ENCODE data around the gene SLC19A2. TPM values are rescaled to one million over a fixed set of nuclear protein-coding genes. Genes with fewer than 3 reads are reported as not detected.

The SLC19A2 gene
- total RNA-seq, 1 donor from 2014 or later: 4.1 TPM

GRCh38 chr1:169475806-169476387 lies 9.8 kb downstream of the SLC19A2 start:
- no peak for ATAC-seq

- no peak for ATAC-seq
Measured at GRCh38 chr1:169474302-169474995, 11.3 kb downstream of the SLC19A2 start.

GRCh38 chr1:169473347-169473746 lies 12.4 kb downstream of the SLC19A2 start:
- no peak for ATAC-seq

DNA sequence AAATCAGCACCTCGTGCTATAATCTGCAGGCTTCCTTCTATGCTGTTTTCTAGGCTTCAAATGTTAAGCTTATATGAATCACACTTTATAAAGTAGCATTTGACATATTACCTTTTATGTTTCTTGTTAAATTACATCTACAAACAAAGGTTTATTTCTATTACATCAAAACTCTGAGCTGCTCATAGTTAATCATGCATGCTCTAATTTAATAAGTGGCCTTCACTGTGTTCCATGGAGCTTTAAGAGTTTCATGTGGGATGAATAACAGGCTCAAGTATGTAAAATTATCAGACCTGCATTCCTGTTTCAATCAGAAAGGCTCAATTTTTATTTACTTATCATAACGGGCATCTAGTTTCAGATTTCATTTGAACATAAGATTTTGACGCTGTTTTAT lies 13.0 kb downstream of the SLC19A2 start:
- no peak for ATAC-seq

GRCh38 chr1:169468982-169469381 lies 16.8 kb downstream of the SLC19A2 start:
- no peak for ATAC-seq

- no peak for ATAC-seq
Measured at GRCh38 chr1:169466259-169467230, 19.2 kb downstream of the SLC19A2 start.

DNA sequence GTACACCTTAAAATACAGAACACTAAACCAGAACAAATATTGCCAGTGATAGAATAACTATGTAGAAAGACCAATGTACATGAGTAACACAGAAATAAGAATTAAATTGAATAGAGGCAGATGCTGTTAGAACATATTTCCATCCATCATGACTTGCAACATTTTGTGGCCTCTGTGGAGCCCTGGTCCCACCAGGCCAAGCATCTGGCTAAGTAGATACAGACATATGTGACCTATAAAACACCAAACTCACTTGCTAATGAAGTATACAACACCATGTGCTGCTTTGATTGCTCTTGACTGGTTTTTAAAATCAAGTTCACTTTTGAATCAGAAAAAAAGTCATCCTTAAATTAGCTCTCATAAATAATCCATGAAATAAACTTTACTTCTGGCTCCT lies 20.5 kb downstream of the SLC19A2 start:
- no peak for ATAC-seq

DNA sequence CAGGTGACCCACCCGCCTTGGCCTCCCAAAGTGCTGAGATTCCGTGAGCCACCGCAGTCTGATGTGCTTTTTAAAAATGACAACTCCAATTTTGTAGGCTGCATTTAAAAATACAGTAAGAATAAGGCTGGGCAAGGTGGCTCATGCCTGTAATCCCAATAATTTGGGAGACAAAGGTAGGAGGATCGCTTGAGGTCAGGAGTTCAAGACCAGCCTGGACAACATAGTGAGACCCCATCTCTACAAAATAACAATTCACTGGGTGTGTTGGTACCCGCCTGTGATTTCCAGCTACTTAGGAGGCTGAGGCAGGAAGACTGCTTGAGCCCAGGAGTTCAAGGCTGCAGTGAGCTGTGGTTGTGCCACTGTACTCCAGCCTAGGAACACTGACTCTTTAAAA lies 23.4 kb downstream of the SLC19A2 start:
- no peak for ATAC-seq

DNA sequence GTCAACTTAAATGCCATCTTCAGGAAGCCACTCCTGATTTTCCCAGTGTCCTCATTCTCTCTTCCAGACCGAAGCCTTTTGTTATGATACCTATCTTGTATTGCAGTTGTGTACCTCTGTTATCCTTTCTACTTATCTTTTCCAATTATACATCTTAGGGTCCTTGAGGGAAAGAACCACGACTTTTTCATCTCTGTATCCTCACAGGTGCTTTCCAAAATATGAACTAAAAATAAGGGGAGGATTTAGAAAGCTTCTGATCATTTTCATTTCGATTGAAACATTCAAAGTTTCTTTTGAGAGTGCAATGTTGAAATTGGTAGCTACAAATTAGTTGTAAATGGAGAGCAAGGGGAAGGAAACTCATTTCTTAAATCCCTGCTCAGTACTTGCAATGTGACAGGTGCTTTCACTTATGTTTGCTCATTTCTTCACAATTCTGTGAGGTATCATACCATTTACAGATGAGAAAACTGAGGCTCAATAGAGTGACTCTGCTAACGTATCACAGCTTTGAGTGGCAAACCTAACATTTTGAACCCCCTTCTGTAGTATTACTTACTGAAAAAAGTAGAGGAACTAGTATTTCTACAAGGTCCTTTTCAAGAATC lies 24.2 kb downstream of the SLC19A2 start:
- no peak for ATAC-seq

DNA sequence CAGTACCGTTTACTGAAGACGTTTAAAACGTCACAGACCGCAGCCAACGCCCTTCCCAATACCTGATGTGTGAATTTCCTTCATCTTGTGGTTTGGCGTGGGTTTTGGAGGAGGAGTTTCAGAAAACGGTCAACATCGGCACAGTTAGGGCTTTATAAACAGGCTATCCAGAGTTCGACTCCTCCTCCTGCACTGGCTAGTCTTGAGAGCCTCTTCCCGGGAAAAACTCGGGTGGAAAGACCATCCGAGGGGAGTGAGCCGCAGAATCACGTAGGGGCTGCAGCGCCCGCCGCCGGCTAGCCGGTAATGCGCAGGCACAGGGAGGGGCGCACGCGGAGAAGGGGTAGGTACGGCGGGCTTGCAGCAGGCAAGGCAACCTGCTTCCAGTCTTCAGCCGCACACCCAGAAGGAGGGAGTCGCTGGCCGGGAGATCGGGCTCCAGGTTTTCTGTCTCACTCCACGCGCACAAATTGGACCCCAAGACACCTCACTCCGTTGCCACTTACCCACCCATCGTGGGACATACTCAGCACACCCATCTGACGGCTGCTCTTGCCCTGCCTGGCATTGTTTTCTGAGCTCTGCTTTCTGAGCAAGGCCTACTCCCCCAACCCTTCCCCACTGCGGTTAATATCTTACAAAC lies 25.4 kb downstream of the SLC19A2 start:
- no peak for ATAC-seq

DNA sequence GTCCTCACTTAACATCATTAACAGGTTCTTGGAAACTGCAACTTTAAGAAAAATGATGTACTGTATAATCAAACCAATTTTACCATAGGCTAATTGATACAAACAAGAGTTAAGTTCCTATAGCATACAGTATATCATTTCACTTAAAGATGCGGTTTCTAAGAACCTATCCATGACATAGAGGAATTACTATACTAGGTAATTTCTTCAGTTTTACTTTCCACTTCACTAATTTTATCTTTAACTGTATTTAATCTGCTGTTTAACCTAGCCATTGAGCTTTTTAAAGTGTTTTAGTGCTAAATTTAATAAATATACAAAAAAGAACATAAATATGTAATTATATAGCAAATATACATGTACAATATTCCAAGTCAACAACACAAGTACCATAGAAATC lies 28.3 kb downstream of the SLC19A2 start:
- no peak for ATAC-seq

GRCh38 chr1:169456029-169456428 lies 29.7 kb downstream of the SLC19A2 start:
- ATAC-seq: no peak

- no peak for ATAC-seq
Measured at GRCh38 chr1:169452921-169453320, 32.8 kb downstream of the SLC19A2 start.

DNA sequence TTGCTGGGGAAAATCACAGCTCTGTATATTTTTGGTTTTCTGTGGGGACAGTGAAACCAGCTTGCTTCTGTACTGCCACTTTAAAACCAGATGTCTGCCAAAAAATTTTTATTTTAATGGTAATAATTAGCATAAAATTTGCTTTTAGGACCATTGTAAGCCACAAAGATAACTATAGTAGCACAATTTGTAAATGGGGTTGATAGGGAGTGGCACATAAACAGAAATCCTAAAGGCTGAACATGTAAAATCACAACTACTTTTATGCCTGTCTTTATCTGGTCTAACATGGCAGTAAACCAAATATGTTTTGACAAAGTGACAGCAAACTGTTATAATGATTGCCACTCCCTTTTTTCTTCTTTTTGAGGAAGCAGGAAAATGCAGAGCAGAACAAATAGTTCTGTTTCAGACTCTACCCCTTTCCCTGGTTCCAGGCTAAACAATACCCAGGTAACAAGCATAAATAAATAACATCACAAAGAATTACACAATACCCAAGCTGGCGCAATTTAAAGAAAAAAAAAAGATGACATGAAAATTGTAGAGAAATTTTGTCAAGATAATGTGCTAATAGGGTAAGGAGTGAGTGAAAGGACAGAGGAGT lies 34.4 kb downstream of the SLC19A2 start:
- ATAC-seq: no peak

DNA sequence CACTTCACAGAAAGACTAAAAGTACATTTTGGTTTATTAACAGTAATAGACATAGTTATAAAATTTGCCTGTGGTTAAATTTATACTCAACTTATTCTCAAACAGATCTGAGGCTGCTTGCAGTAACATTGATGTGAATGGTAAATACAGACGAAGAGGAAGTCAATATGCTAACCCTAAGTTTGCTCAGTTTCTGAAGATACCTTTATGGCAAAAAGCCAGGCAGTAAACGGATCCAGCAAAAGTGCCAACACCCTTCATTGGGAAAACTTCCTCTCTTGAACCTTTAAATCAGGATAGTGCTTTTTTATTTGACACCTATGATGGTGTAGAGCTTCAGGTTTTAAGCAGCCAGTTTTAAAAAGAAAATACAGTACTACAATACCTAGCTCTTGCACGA lies 41.8 kb downstream of the SLC19A2 start:
- no peak for ATAC-seq

- no peak for ATAC-seq
Measured at GRCh38 chr1:169427081-169427641, 58.6 kb downstream of the SLC19A2 start, which contains the start of gene CCDC181. TSS of gene CCDC181 (minus strand) at chr1:169427474. CDS start at chr1:169424927, 2,547 bp downstream.

DNA sequence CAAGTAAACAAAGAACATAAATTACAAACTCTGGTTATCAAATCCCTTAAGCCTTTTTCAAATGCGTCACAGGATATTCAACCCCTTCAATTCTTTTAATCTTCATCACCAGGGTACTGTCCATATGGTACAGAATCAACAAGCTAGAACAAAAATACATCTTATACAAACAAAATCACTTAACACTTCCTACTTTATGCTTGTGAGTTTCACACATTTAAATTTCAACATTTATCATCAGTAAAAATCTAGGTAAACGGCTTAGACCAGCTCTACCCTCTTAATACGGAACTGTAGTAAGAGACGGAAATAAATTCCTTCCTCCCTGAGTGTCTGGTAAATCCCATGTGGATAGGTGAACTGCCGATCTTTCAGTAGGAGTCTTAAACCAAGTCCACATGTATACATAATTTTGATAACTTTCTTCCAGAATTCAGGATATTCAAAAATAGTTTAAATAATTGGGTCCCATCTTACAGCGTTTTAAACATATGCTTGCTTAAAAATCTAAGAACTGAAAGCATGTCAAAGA lies 59.5 kb downstream of the SLC19A2 start:
- no peak for ATAC-seq

- ATAC-seq: no peak
Measured at GRCh38 chr1:169421309-169421708, 64.4 kb downstream of the SLC19A2 start.

DNA sequence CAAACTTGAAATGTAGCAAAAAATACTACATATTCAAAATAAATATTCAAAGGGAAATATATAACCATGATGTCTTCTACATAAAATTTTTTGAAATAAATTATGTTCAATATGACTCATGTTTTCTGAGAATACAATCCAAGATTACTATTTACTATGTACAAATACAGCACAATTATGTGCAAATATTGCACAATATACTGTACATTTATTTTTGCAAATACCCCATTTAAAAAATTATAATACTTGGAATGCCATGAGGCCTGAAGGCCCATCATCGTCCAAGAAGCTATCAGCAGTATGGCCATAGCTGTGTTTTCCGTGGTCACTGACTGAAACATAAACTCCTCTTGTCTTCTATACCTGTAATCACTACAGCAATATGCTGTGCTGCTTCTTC lies 70.8 kb downstream of the SLC19A2 start:
- ATAC-seq: no peak

Data from esophagus mucosa (tissue), 1 donor.